ENCODE data around the gene PAWR.

Gene PAWR

GRCh38 chr12:79619872-79620562 lies 70.7 kb downstream of the PAWR start:
- Histone ChIP-seq H3K36me3 (ENCODE audit: control insufficient read depth, insufficient read depth, low read length) (peaks cover 18% of the 10 kb centered on the region), H3K9me3 (ENCODE audit: control insufficient read depth, low read length) (no peaks in the 10 kb centered on the region), H3K4me3 (ENCODE audit: extremely low read depth, insufficient read depth, low read length, poor library complexity, severe bottlenecking) (no peak overlapping the region), H3K27ac (ENCODE audit: low read depth, low read length, severe bottlenecking) (no peak overlapping the region), H3K4me1 (ENCODE audit: control insufficient read depth, insufficient read depth, low read length, poor library complexity, severe bottlenecking) (peaks cover 4% of the 10 kb centered on the region)
- 100% methylated on average over 1 of the region's 3 CpGs; no CpG with 5 or more reads in 1 of the 2 experiments for WGBS, 2 experiments (ENCODE audit: insufficient coverage in 2 of 2)

GRCh38 chr12:79618848-79619404 lies 71.8 kb downstream of the PAWR start:
- no peaks in the 10 kb centered on the region for H3K9me3 ChIP-seq (ENCODE audit: control insufficient read depth, low read length)
- no peak overlapping the region for H3K4me3 ChIP-seq (ENCODE audit: extremely low read depth, insufficient read depth, low read length, poor library complexity, severe bottlenecking)
- H3K4me1 ChIP-seq (ENCODE audit: control insufficient read depth, insufficient read depth, low read length, poor library complexity, severe bottlenecking) = peaks cover 4% of the 10 kb centered on the region
- peaks cover 18% of the 10 kb centered on the region for H3K36me3 ChIP-seq (ENCODE audit: control insufficient read depth, insufficient read depth, low read length)
- 80 to 100% methylated on average over 1 of the region's 2 CpGs for WGBS, 2 experiments (ENCODE audit: insufficient coverage in 2 of 2)
- H3K27ac ChIP-seq (ENCODE audit: low read depth, low read length, severe bottlenecking) = no peak overlapping the region

- Histone ChIP-seq H3K9me3 (ENCODE audit: control insufficient read depth, low read length) (no peaks in the 10 kb centered on the region), H3K36me3 (ENCODE audit: control insufficient read depth, insufficient read depth, low read length) (peaks cover 20% of the 10 kb centered on the region), H3K4me3 (ENCODE audit: extremely low read depth, insufficient read depth, low read length, poor library complexity, severe bottlenecking) (no peak overlapping the region), H3K27ac (ENCODE audit: low read depth, low read length, severe bottlenecking) (no peak overlapping the region), H3K4me1 (ENCODE audit: control insufficient read depth, insufficient read depth, low read length, poor library complexity, severe bottlenecking) (peaks cover 4% of the 10 kb centered on the region)
- WGBS, 2 experiments (ENCODE audit: insufficient coverage in 2 of 2) = 86 to 100% methylated on average over 3 to 4 of the region's 4 CpGs
Observed at GRCh38 chr12:79617696-79618095, 73.1 kb downstream of the PAWR start.

- 81 to 96% methylated on average over 2 to 4 of the region's 7 CpGs for WGBS, 2 experiments (ENCODE audit: insufficient coverage in 2 of 2)
- Histone ChIP-seq H3K36me3 (ENCODE audit: control insufficient read depth, insufficient read depth, low read length) (peaks cover 23% of the 10 kb centered on the region), H3K27ac (ENCODE audit: low read depth, low read length, severe bottlenecking) (no peak overlapping the region), H3K4me1 (ENCODE audit: control insufficient read depth, insufficient read depth, low read length, poor library complexity, severe bottlenecking) (no peaks in the 10 kb centered on the region), H3K4me3 (ENCODE audit: extremely low read depth, insufficient read depth, low read length, poor library complexity, severe bottlenecking) (no peak overlapping the region), H3K9me3 (ENCODE audit: control insufficient read depth, low read length) (no peaks in the 10 kb centered on the region)
Observed at GRCh38 chr12:79615596-79616560, 74.9 kb downstream of the PAWR start.

- Histone ChIP-seq H3K36me3 (ENCODE audit: control insufficient read depth, insufficient read depth, low read length) (peaks cover 27% of the 10 kb centered on the region), H3K9me3 (ENCODE audit: control insufficient read depth, low read length) (peaks cover 5% of the 10 kb centered on the region), H3K4me1 (ENCODE audit: control insufficient read depth, insufficient read depth, low read length, poor library complexity, severe bottlenecking) (no peaks in the 10 kb centered on the region), H3K27ac (ENCODE audit: low read depth, low read length, severe bottlenecking) (no peak overlapping the region), H3K4me3 (ENCODE audit: extremely low read depth, insufficient read depth, low read length, poor library complexity, severe bottlenecking) (no peak overlapping the region)
- WGBS, 2 experiments (ENCODE audit: insufficient coverage in 2 of 2) = 97 to 100% methylated on average over 2 to 3 of the region's 3 CpGs
Observed at GRCh38 chr12:79614730-79615129, 76.0 kb downstream of the PAWR start.

- Histone ChIP-seq H3K4me3 (ENCODE audit: extremely low read depth, insufficient read depth, low read length, poor library complexity, severe bottlenecking) (no peak overlapping the region), H3K9me3 (ENCODE audit: control insufficient read depth, low read length) (no peaks in the 10 kb centered on the region), H3K36me3 (ENCODE audit: control insufficient read depth, insufficient read depth, low read length) (peaks cover 5% of the 10 kb centered on the region), H3K4me1 (ENCODE audit: control insufficient read depth, insufficient read depth, low read length, poor library complexity, severe bottlenecking) (no peaks in the 10 kb centered on the region), H3K27ac (ENCODE audit: low read depth, low read length, severe bottlenecking) (no peak overlapping the region)
- no CpG with 5 or more reads among the region's 2 CpGs for WGBS, 2 experiments (ENCODE audit: insufficient coverage in 2 of 2)
Observed at GRCh38 chr12:79601908-79602307, 88.9 kb downstream of the PAWR start.

GRCh38 chr12:79597910-79598309 lies 92.9 kb downstream of the PAWR start:
- Histone ChIP-seq H3K4me1 (ENCODE audit: control insufficient read depth, insufficient read depth, low read length, poor library complexity, severe bottlenecking) (no peaks in the 10 kb centered on the region), H3K4me3 (ENCODE audit: extremely low read depth, insufficient read depth, low read length, poor library complexity, severe bottlenecking) (no peak overlapping the region)

GRCh38 chr12:79596719-79597350 lies 93.9 kb downstream of the PAWR start:
- Histone ChIP-seq H3K4me1 (ENCODE audit: control insufficient read depth, insufficient read depth, low read length, poor library complexity, severe bottlenecking) (no peaks in the 10 kb centered on the region), H3K9me3 (ENCODE audit: control insufficient read depth, low read length) (no peaks in the 10 kb centered on the region), H3K4me3 (ENCODE audit: extremely low read depth, insufficient read depth, low read length, poor library complexity, severe bottlenecking) (no peak overlapping the region), H3K27ac (ENCODE audit: low read depth, low read length, severe bottlenecking) (no peak overlapping the region), H3K36me3 (ENCODE audit: control insufficient read depth, insufficient read depth, low read length) (no peaks in the 10 kb centered on the region)
- WGBS, 2 experiments (ENCODE audit: insufficient coverage in 2 of 2) = 93 to 100% methylated on average over 6 of the region's 10 CpGs

More at GRCh38 chr12:79597910-79598309, 92.9 kb downstream of the PAWR start:
- WGBS, 2 experiments (ENCODE audit: insufficient coverage in 2 of 2) = no CpG with 5 or more reads among the region's 3 CpGs
- H3K36me3 ChIP-seq (ENCODE audit: control insufficient read depth, insufficient read depth, low read length) = peaks cover under 1% of the 10 kb centered on the region
- no peak overlapping the region for H3K27ac ChIP-seq (ENCODE audit: low read depth, low read length, severe bottlenecking)
- H3K9me3 ChIP-seq (ENCODE audit: control insufficient read depth, low read length) = no peaks in the 10 kb centered on the region

GRCh38 chr12:79595273-79595672 lies 95.5 kb downstream of the PAWR start:
- H3K27ac ChIP-seq (ENCODE audit: low read depth, low read length, severe bottlenecking) = no peak overlapping the region
- no peaks in the 10 kb centered on the region for H3K4me1 ChIP-seq (ENCODE audit: control insufficient read depth, insufficient read depth, low read length, poor library complexity, severe bottlenecking)
- peaks cover 7% of the 10 kb centered on the region for H3K36me3 ChIP-seq (ENCODE audit: control insufficient read depth, insufficient read depth, low read length)
- no peak overlapping the region for H3K4me3 ChIP-seq (ENCODE audit: extremely low read depth, insufficient read depth, low read length, poor library complexity, severe bottlenecking)
- no peaks in the 10 kb centered on the region for H3K9me3 ChIP-seq (ENCODE audit: control insufficient read depth, low read length)
- WGBS, 2 experiments (ENCODE audit: insufficient coverage in 2 of 2) = 84 to 94% methylated on average over 3 of the region's 4 CpGs

GRCh38 chr12:79592865-79593264 lies 97.9 kb downstream of the PAWR start:
- 67% methylated on average over 3 of the region's 3 CpGs for WGBS, 2 experiments (ENCODE audit: insufficient coverage in 2 of 2)
- Histone ChIP-seq H3K36me3 (ENCODE audit: control insufficient read depth, insufficient read depth, low read length) (peaks cover 7% of the 10 kb centered on the region), H3K9me3 (ENCODE audit: control insufficient read depth, low read length) (no peaks in the 10 kb centered on the region), H3K27ac (ENCODE audit: low read depth, low read length, severe bottlenecking) (no peak overlapping the region), H3K4me3 (ENCODE audit: extremely low read depth, insufficient read depth, low read length, poor library complexity, severe bottlenecking) (no peak overlapping the region), H3K4me1 (ENCODE audit: control insufficient read depth, insufficient read depth, low read length, poor library complexity, severe bottlenecking) (no peaks in the 10 kb centered on the region)

Data from mesodermal cell (in vitro differentiated cells).